Uterus (tissue), 4 donors: Measurements from ENCODE around the gene ARHGEF10L. TPM values are rescaled to one million over a fixed set of nuclear protein-coding genes. Genes with fewer than 3 reads are reported as not detected.

Source experiments
- DNase-seq, 2 donors: peaks; one replicate each; pipeline ENCODE4 v3.0.0-alpha.2; 2019 to 2020
- H3K27ac ChIP-seq, 2 donors: fragments of 200-600 bp; sonication (generic); 1 replicate in 1 of 2; 2 replicates in 1 of 2; pipeline ENCODE4 v1.5.1; 2016 to 2018
- H3K27me3 ChIP-seq, 2 donors: fragments of 200-600 bp; sonication (generic); one replicate each; pipeline ENCODE4 v1.5.1; 2018 to 2019; ENCODE audit warnings: control low read depth in 1 of 2
- H3K36me3 ChIP-seq, 2 donors: fragments of 200-600 bp; sonication (generic); one replicate each; pipeline ENCODE4 v1.5.1; 2019; ENCODE audit warnings: control low read depth in 1 of 2
- H3K4me1 ChIP-seq, 2 donors: fragments of 200-600 bp; sonication (generic); one replicate each; pipeline ENCODE4 v1.5.1; 2018 to 2019; ENCODE audit warnings: control low read depth in 1 of 2
- H3K4me3 ChIP-seq, 2 donors: fragments of 200-600 bp; sonication (generic); 1 replicate in 1 of 2; 2 replicates in 1 of 2; pipeline ENCODE4 v1.5.1; 2018 to 2019; ENCODE audit warnings: mild to moderate bottlenecking in 1 of 2
- H3K9me3 ChIP-seq, 2 donors: fragments of 200-600 bp; sonication (generic); one replicate each; pipeline ENCODE4 v1.5.1; 2019; ENCODE audit warnings: control low read depth in 1 of 2
- POLR2A ChIP-seq, 2 donors: fragments of 450-650 bp; IDR thresholded peaks; one replicate each; pipeline ENCODE4 v1.6.1; 2016; ENCODE audit warnings: antibody characterized with exemption in 2 of 2, mild to moderate bottlenecking in 1 of 2, moderate library complexity in 1 of 2
- intact Hi-C: fragments of 100-400 bp; cut with DNase I; formaldehyde crosslinking; loops from one replicate; pipeline ENCODE4 v1.15.1; 2023; ENCODE audit warnings: low total_unique reads
- total RNA-seq, 4 donors: library from RNA; depleted of rRNA in 3 of 4; stranded (reverse); fragments of >200 nt in 3 of 4; gene quantifications; one replicate each; pipeline versions ENCODE4 v1.1.0 to v1.2.4, GENCODE V29; 2014 to 2023
- TF ChIP-seq, protein P1 (sequence below), 4 experiments: fragments of 200-600 bp in 2 of 4; fragments of 450-650 bp in 2 of 4; sonication (generic) in 2 of 4; IDR thresholded peaks; one replicate each; pipeline ENCODE4 v1.5.1; 2016 to 2019; ENCODE audit warnings: antibody characterized with exemption in 4 of 4, mild to moderate bottlenecking in 2 of 4, moderate library complexity in 1 of 4
- donor health status: DM: yes; HTN: yes; CAD: no.

ARHGEF10L gene
- total RNA-seq, 4 donors from 2014 or later = 5.6 to 61.9 (median 19.1) TPM

DNA sequence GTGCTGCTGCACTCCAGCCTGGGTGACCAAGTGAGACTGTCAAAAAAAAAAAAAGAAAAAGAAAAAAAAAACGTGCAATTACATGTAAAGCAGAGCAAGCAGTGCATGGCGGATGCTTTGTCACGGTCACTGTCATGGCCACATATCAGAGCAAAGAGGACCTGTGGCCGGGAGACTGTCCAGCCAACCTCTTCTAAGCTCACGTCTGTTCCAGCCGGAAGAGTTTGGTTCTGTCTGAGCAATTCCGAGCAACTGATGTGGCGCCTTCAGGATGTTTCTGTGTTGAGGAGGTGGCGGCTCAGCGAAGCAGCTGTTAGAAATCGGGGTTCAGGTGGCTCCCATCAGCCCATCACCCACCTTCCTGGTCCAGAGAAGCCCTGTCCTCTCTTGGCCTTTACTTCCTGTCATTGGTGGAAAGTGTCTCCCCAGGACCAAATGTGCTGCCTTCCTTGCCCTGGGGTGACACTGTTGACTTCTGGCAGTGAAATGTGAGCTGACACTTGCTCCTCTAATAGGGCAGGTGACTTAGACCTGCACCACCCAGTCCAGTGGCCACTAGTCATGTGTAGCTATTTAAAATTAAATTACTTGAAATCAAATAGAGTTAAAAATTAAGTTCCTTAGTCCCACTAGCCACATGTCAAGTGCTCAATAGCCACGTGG lies 59.9 kb downstream of the ARHGEF10L start:
- no peaks in the 10 kb centered on the region for H3K9me3 ChIP-seq
- DNase-seq = no peak
- H3K36me3 ChIP-seq = no peaks in the 10 kb centered on the region
- no peak overlapping the region for H3K27ac ChIP-seq
- intact Hi-C loops = no loop called here
- H3K4me3 ChIP-seq = no peak overlapping the region
- no peak for TF ChIP-seq POLR2A (IDR thresholded peaks at IDR 0.05)
- TF ChIP-seq, protein P1, sequence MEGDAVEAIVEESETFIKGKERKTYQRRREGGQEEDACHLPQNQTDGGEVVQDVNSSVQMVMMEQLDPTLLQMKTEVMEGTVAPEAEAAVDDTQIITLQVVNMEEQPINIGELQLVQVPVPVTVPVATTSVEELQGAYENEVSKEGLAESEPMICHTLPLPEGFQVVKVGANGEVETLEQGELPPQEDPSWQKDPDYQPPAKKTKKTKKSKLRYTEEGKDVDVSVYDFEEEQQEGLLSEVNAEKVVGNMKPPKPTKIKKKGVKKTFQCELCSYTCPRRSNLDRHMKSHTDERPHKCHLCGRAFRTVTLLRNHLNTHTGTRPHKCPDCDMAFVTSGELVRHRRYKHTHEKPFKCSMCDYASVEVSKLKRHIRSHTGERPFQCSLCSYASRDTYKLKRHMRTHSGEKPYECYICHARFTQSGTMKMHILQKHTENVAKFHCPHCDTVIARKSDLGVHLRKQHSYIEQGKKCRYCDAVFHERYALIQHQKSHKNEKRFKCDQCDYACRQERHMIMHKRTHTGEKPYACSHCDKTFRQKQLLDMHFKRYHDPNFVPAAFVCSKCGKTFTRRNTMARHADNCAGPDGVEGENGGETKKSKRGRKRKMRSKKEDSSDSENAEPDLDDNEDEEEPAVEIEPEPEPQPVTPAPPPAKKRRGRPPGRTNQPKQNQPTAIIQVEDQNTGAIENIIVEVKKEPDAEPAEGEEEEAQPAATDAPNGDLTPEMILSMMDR (IDR thresholded peaks at IDR 0.05) = no peak
- no peaks in the 10 kb centered on the region for H3K4me1 ChIP-seq
- no peaks in the 10 kb centered on the region for H3K27me3 ChIP-seq

DNA sequence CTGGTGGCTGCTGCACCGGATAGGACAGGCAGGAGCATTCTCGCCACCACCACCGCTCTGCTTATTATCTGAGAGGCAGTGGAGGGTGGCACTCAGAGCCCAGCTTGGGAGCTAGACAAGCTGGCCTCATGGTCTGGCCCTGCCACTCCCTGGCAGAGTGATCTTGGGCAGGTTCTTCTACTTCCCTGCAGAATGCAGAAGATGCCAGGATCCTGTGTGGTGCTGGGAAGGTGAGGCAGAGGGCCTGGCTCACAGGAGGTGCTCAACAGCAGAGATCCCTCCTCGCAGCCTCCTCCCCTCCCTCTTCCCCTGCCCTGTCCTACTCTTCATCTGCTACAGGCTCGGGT lies 60.4 kb downstream of the ARHGEF10L start:
- TF ChIP-seq, protein P1 (IDR thresholded peaks at IDR 0.05) = no peak
- no peak for TF ChIP-seq POLR2A (IDR thresholded peaks at IDR 0.05)
- Histone ChIP-seq H3K9me3 (no peaks in the 10 kb centered on the region), H3K4me3 (no peak overlapping the region), H3K27ac (no peak overlapping the region), H3K36me3 (no peaks in the 10 kb centered on the region), H3K4me1 (no peaks in the 10 kb centered on the region), H3K27me3 (no peaks in the 10 kb centered on the region)
- intact Hi-C loops = no loop called here
- DNase-seq = no peak

DNA sequence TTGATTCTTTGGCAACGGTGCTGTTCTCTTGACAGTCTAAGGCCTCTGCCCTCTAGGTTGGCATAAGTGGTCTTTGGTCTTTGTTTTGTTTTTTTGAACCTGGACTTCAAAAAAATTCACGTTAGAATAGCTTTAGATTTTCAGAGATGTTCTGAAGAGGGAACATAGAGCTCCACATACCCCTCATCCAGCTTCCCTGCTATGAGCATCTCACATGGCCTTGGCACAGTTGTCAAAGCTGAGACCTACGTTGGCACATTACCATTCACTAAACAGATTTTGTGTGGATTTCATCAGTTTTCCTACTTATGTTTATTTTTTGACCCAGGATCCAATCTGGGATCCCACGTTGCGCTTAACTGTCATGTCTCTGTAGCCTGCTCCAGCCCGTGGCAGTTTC lies 60.8 kb downstream of the ARHGEF10L start:
- H3K4me1 ChIP-seq = no peaks in the 10 kb centered on the region
- no peaks in the 10 kb centered on the region for H3K9me3 ChIP-seq
- H3K27ac ChIP-seq = no peak overlapping the region
- no peaks in the 10 kb centered on the region for H3K27me3 ChIP-seq
- intact Hi-C loops = no loop called here
- no peak for DNase-seq
- no peak for TF ChIP-seq POLR2A (IDR thresholded peaks at IDR 0.05)
- TF ChIP-seq, protein P1 (IDR thresholded peaks at IDR 0.05) = no peak
- no peaks in the 10 kb centered on the region for H3K36me3 ChIP-seq
- H3K4me3 ChIP-seq = no peak overlapping the region

DNA sequence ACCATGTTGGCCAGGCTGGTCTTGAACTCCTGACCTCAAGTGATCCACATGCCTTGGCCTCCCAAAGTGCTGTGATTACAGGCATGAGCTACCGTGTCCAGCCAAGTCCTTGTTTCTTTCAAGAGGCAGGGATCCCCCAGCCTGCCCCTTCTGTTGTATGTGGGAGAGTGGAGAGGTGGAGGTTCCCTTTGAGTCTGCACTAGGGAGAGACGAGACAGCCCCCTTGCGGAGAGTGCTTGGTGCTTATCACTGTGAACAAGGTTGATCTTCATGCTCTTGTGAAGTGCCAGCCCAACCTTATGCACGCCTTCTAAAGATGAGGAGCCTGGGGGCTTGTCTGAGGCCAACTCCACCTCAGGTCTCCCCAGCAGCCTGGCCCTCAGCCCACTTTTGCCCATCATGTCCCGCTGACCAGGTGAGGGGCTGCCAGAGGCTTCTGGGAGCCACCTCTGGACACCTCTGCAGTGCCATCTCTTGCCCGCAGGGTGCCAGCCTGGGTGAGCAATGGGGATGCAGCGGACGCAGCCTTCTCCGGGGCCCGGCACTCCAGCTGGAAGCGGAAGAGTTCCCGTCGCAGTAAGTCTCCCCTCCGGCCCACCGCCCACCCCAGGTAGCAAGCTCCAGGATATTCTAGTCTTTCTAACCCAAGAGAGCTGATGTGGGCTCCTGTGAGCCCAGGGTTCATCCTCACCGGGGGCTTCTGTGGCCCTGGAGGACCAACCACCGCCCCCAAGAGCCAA lies 62.3 kb downstream of the ARHGEF10L start:
- Histone ChIP-seq H3K27me3 (no peaks in the 10 kb centered on the region), H3K4me1 (no peaks in the 10 kb centered on the region), H3K36me3 (no peaks in the 10 kb centered on the region), H3K4me3 (no peak overlapping the region), H3K27ac (no peak overlapping the region), H3K9me3 (no peaks in the 10 kb centered on the region)
- TF ChIP-seq, protein P1 (IDR thresholded peaks at IDR 0.05) = no peak
- TF ChIP-seq POLR2A (IDR thresholded peaks at IDR 0.05) = no peak
- no peak for DNase-seq
- intact Hi-C loops = no loop called here

DNA sequence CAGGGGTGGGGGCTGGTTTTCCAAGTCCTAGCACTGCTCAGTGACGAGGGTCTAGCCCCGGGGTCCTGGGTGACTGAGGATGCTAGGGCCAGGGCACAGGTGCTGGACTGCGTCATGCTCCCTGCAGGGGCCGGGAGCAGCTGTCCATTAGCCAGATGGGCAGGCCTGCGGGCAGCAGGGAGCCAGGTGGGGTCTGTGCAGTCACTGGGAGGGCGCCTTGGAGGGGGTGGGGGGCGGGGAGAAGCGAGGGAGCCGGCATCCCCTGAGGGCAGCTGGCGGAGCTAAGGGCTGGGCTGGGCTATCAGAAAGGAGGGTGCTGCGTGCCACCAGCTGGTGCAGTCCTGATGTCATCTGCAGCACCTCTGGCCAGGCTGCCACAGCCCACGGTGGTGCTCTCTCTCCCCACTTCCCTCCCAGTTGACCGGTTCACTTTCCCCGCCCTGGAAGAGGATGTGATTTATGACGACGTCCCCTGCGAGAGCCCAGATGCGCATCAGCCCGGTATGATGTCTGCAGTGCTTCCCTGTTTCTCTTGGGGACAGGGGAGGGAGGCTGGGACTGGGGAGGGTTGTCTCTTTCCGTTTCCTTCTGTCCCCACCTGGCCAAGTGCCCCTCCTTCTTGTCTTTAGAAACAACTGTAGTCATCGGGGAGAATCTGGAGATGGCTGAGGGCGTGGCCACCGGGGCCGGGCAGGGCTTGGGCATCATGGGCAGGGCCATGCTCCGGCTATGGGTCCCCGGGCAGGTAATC lies 63.8 kb downstream of the ARHGEF10L start:
- intact Hi-C loops = no loop called here
- H3K27me3 ChIP-seq = no peaks in the 10 kb centered on the region
- no peak for DNase-seq
- H3K4me1 ChIP-seq = no peaks in the 10 kb centered on the region
- no peak overlapping the region for H3K4me3 ChIP-seq
- TF ChIP-seq, protein P1 (IDR thresholded peaks at IDR 0.05) = no peak
- no peak for TF ChIP-seq POLR2A (IDR thresholded peaks at IDR 0.05)
- peak overlapping the region in 1 of 2 donors; percentile 33 for H3K27ac ChIP-seq
- no peaks in the 10 kb centered on the region for H3K36me3 ChIP-seq
- H3K9me3 ChIP-seq = no peaks in the 10 kb centered on the region
